BJ (cell line): ENCODE data around the gene DENND1C. TPM values are rescaled to one million over a fixed set of nuclear protein-coding genes. Genes with fewer than 3 reads are reported as not detected.

Experiments used
- CTCF ChIA-PET: fragments of 350-600 bp; formaldehyde crosslinking; extraction: SDS; loops from one replicate; lab custom pipeline; 2021; ENCODE audit warnings: antibody characterized with exemption, inconsistent platforms; lab: Yijun Ruan, JAX
- POLR2A ChIA-PET: fragments of 300-600 bp; sonication (Branson Sonifier 250); formaldehyde crosslinking; extraction: SDS; loops from one replicate; lab custom pipeline; 2021; ENCODE audit warnings: antibody characterized with exemption; lab: Charles Lee
- DNase-seq: peaks from one replicate; pipeline ENCODE4 v3.0.0-alpha.2; 2011; ENCODE audit warnings: low read depth
- H3K27me3 ChIP-seq: 2 replicates; pipeline ENCODE4 v1.6.0; 2011; ENCODE audit warnings: low read length; ENCODE audit not compliant: control insufficient read depth, insufficient read depth
- H3K36me3 ChIP-seq: 2 replicates; pipeline ENCODE4 v1.5.1; 2011; ENCODE audit warnings: low read length; ENCODE audit not compliant: control insufficient read depth, insufficient read depth
- H3K4me3 ChIP-seq: 2 replicates; pipeline ENCODE4 v1.5.1; 2011; ENCODE audit warnings: low read depth, mild to moderate bottlenecking, control low read depth, low read length
- CTCF ChIP-seq: IDR thresholded peaks from 2 replicates; pipeline ENCODE4 v1.5.1; 2011; ENCODE audit warnings: low read depth, mild to moderate bottlenecking, control low read depth, inconsistent platforms, low read length, moderate library complexity; ENCODE audit not compliant: insufficient read depth
- polyA minus RNA-seq: library from RNA; depleted of rRNA, polyadenylated mRNA; stranded (reverse); fragments of >200 nt; gene quantifications from 2 replicates; pipeline ENCODE4 v1.2.3, GENCODE V29; 2011; rRNA and poly(A)+ RNA removed
- polyA plus RNA-seq: library from polyadenylated mRNA; depleted of rRNA; stranded (reverse); fragments of >200 nt; gene quantifications from 2 replicates; pipeline ENCODE4 v1.2.3, GENCODE V29; 2011; rRNA removed

Gene DENND1C
- polyA plus RNA-seq (0.07 TPM in 1 of 2 replicates, not detected in the other), polyA minus RNA-seq (not detected in 2 replicates)

- Histone ChIP-seq H3K27me3 (no peaks in the 10 kb centered on the region), H3K4me3 (no peak within 1 kb of the TSS), H3K36me3 (no peaks in the 10 kb centered on the region)
- DNase-seq, result no peak
- CTCF ChIA-PET, result interaction anchor here (0.8 to 3.3 kb wide), 5 partner anchors 11 to 260 kb away, joined by 3 to 7 read pairs (median 3); no protein-coding TSS in a partner anchor
- POLR2A ChIA-PET, result no interaction called here
- peak; percentile 56 for TF ChIP-seq CTCF
These were observed at the start of gene DENND1C for GRCh38 chr19:6481541-6482342. Gene DENND1C, minus strand, starts transcription at chr19:6481787. Its CDS starts 92 bp downstream, at chr19:6481695.

- DNase-seq, result peak; percentile 14
- Histone ChIP-seq H3K36me3 (no peaks in the 10 kb centered on the region), H3K4me3 (peak within 1 kb of the TSS; percentile 42), H3K27me3 (peaks cover 9% of the 10 kb centered on the region)
- TF ChIP-seq CTCF, result no peak
- ChIA-PET POLR2A (interaction anchor here (0.6 kb wide), 1 partner anchor 29 kb away, joined by 3 read pairs; no protein-coding TSS in a partner anchor), CTCF (interaction anchor here (0.7 to 1.2 kb wide), 3 partner anchors 10 to 14 kb away, joined by 3 to 6 read pairs (median 4); no protein-coding TSS in a partner anchor)
These were observed 49.0 kb upstream of the DENND1C start, which contains the start of gene TNFSF9 for GRCh38 chr19:6530386-6531162. Gene TNFSF9, plus strand, starts transcription at chr19:6531026. Its CDS starts 11 bp downstream, at chr19:6531037.

- CTCF ChIA-PET, result no interaction called here
- no peak for TF ChIP-seq CTCF
- Histone ChIP-seq H3K4me3 (peak overlapping the region; percentile 42), H3K36me3 (no peaks in the 10 kb centered on the region), H3K27me3 (peaks cover 9% of the 10 kb centered on the region)
- no peak for DNase-seq
- POLR2A ChIA-PET, result no interaction called here
These were observed 48.4 kb upstream of the DENND1C start for GRCh38 chr19:6529937-6530385.

GRCh38 chr19:6529351-6529750 lies 47.8 kb upstream of the DENND1C start:
- Histone ChIP-seq H3K36me3 (no peaks in the 10 kb centered on the region), H3K27me3 (peaks cover 9% of the 10 kb centered on the region), H3K4me3 (no peak overlapping the region)
- no peak for TF ChIP-seq CTCF
- CTCF ChIA-PET, result no interaction called here
- POLR2A ChIA-PET, result no interaction called here
- DNase-seq, result no peak
